ENCODE results near the gene PIK3C2G. TPM values are rescaled to one million over a fixed set of nuclear protein-coding genes. Genes with fewer than 3 reads are reported as not detected.

The PIK3C2G gene
- total RNA-seq, 1 experiment from 2014 or later = not detected

DNA sequence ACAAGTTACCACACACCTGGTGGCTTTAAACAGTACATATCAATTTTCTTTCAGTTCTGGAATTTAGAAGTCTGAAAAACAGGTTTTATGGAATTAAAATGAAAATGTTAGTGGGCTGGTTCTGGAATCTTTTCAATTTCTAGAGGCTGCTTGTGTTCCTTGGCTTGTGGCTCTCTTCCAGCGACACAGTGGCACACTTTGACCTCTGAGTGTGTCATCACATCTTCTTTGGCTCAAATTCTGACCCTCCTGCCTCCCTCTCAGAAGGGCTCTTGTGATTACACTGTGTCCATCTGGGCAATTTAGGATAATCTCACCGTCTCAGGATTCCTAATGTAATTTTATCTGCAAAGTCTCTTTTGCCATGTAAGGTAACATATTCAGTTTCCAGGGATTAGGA is 306.5 kb downstream of the PIK3C2G start:
- H3K4me3 ChIP-seq (replicated peaks in 1 of 2; ENCODE audit: low read depth in 1 of 2, low read length in 2 of 2) = no peak overlapping the region
- H3K9me2 ChIP-seq (ENCODE audit: insufficient read depth) = no peaks in the 10 kb centered on the region
- no peak overlapping the region for H3K4me2 ChIP-seq (ENCODE audit: low read length)
- ChIA-PET RAD21 (ENCODE audit: low non-redundant PET in 1 of 2, low total read pairs in 2 of 2, uncharacterized antibody in 2 of 2, unreplicated experiment in 2 of 2) (no interaction called here), CTCF (no interaction called here), POLR2A (no interaction called here)
- intact Hi-C loops (cut with micrococcal nuclease) = no loop called here
- no peak overlapping the region for H2AFZ ChIP-seq (ENCODE audit: low read depth, low read length, poor library complexity, severe bottlenecking)
- no peaks in the 10 kb centered on the region for H3K4me1 ChIP-seq (ENCODE audit: control insufficient read depth in 1 of 2, insufficient read depth in 2 of 2, low read length in 2 of 2)
- no peaks in the 10 kb centered on the region for H4K20me1 ChIP-seq (ENCODE audit: insufficient read depth)
- no peaks in the 10 kb centered on the region for H3K9me3 ChIP-seq (ENCODE audit: control insufficient read depth in 1 of 2, insufficient read depth in 1 of 2, low read depth in 1 of 2, low read length in 2 of 2)
- DNase-seq (ENCODE audit: low read depth, low spot score) = no peak
- TF ChIP-seq MAX (IDR thresholded peaks at IDR 0.05) (no peak), EZH2 (IDR thresholded peaks at IDR 0.05) (no peak), ELF1 (IDR thresholded peaks at IDR 0.05; ENCODE audit: borderline replicate concordance, low read depth) (no peak), POLR2A (IDR thresholded peaks at IDR 0.05; ENCODE audit: borderline replicate concordance, extremely low read depth, insufficient read depth, insufficient read length) (no peak), TCF7L2 (IDR thresholded peaks at IDR 0.05; ENCODE audit: borderline replicate concordance, extremely low read depth, insufficient read depth, insufficient read length) (no peak), FOSL1 (IDR thresholded peaks at IDR 0.05; ENCODE audit: low read depth) (no peak), ZNF274 (IDR thresholded peaks at IDR 0.05; ENCODE audit: low read depth, low read length) (no peak), EZH2phosphoT487 (IDR thresholded peaks at IDR 0.05; ENCODE audit: borderline replicate concordance) (no peak), CBX3 (IDR thresholded peaks at IDR 0.05; ENCODE audit: low read depth) (no peak), EGR1 (IDR thresholded peaks at IDR 0.05; ENCODE audit: low read depth) (no peak), SP1 (IDR thresholded peaks at IDR 0.05; ENCODE audit: low read depth) (no peak), YY1 (IDR thresholded peaks at IDR 0.05; ENCODE audit: extremely low read depth, insufficient replicate concordance, low read depth, low read length) (no peak)
- TF ChIP-seq, protein P1, sequence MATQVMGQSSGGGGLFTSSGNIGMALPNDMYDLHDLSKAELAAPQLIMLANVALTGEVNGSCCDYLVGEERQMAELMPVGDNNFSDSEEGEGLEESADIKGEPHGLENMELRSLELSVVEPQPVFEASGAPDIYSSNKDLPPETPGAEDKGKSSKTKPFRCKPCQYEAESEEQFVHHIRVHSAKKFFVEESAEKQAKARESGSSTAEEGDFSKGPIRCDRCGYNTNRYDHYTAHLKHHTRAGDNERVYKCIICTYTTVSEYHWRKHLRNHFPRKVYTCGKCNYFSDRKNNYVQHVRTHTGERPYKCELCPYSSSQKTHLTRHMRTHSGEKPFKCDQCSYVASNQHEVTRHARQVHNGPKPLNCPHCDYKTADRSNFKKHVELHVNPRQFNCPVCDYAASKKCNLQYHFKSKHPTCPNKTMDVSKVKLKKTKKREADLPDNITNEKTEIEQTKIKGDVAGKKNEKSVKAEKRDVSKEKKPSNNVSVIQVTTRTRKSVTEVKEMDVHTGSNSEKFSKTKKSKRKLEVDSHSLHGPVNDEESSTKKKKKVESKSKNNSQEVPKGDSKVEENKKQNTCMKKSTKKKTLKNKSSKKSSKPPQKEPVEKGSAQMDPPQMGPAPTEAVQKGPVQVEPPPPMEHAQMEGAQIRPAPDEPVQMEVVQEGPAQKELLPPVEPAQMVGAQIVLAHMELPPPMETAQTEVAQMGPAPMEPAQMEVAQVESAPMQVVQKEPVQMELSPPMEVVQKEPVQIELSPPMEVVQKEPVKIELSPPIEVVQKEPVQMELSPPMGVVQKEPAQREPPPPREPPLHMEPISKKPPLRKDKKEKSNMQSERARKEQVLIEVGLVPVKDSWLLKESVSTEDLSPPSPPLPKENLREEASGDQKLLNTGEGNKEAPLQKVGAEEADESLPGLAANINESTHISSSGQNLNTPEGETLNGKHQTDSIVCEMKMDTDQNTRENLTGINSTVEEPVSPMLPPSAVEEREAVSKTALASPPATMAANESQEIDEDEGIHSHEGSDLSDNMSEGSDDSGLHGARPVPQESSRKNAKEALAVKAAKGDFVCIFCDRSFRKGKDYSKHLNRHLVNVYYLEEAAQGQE (IDR thresholded peaks at IDR 0.05; ENCODE audit: low read depth) = no peak
- ATAC-seq = no peak
- H3K27ac ChIP-seq (ENCODE audit: low read depth, low read length) = no peak overlapping the region
- H3K27me3 ChIP-seq (ENCODE audit: insufficient read depth, low read length) = no peaks in the 10 kb centered on the region
- no TSS peak for BruUV-seq (replicated peaks)
- no peak overlapping the region for H3K9ac ChIP-seq (ENCODE audit: low read length)
- no peaks in the 10 kb centered on the region for H3K79me2 ChIP-seq (ENCODE audit: insufficient read depth, low read length)
- no peaks in the 10 kb centered on the region for H3K36me3 ChIP-seq (ENCODE audit: control insufficient read depth in 1 of 2, insufficient read depth in 2 of 2, low read length in 2 of 2)

Measured in HCT116 (cell line).